HG03442 (cell line): Measurements from ENCODE around the gene BEND4.
A peak's percentile ranks its signal among the peaks of the same experiment; 100 is the strongest.

Source experiments
- ATAC-seq: cut with Tn5 transposase; IDR thresholded peaks from one replicate; pipeline ENCODE4 v1.9.1; 2021; ENCODE audit warnings: mild to moderate bottlenecking, moderate library complexity; ENCODE audit not compliant: unreplicated experiment

Gene BEND4

GRCh38 chr4:42112846-42113245, 39.6 kb downstream of the BEND4 start:
- no peak for ATAC-seq

- ATAC-seq: no peak
These were observed 47.9 kb downstream of the BEND4 start for GRCh38 chr4:42104521-42104920.

- ATAC-seq: no peak
These were observed 50.9 kb downstream of the BEND4 start for GRCh38 chr4:42101446-42101975.

- ATAC-seq: no peak
These were observed 64.1 kb downstream of the BEND4 start for GRCh38 chr4:42088386-42088785.

- ATAC-seq: no peak
These were observed 68.6 kb downstream of the BEND4 start for GRCh38 chr4:42083816-42084215.

- ATAC-seq: peak; percentile 57
These were observed 72.1 kb downstream of the BEND4 start for GRCh38 chr4:42080306-42080705.

- peak; percentile 90 for ATAC-seq
These were observed 74.2 kb downstream of the BEND4 start for GRCh38 chr4:42078184-42078801.

GRCh38 chr4:42074294-42074693, 78.2 kb downstream of the BEND4 start:
- no peak for ATAC-seq

GRCh38 chr4:42070463-42070862, 82.0 kb downstream of the BEND4 start:
- no peak for ATAC-seq

GRCh38 chr4:42067264-42067663, 85.2 kb downstream of the BEND4 start:
- no peak for ATAC-seq

- no peak for ATAC-seq
These were observed 86.1 kb downstream of the BEND4 start for GRCh38 chr4:42066402-42066801.
